ENCODE results near the gene RANGRF.
A peak's percentile ranks its signal among the peaks of the same experiment; 100 is the strongest.

RANGRF gene, protein sequence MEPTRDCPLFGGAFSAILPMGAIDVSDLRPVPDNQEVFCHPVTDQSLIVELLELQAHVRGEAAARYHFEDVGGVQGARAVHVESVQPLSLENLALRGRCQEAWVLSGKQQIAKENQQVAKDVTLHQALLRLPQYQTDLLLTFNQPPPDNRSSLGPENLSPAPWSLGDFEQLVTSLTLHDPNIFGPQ

DNA sequence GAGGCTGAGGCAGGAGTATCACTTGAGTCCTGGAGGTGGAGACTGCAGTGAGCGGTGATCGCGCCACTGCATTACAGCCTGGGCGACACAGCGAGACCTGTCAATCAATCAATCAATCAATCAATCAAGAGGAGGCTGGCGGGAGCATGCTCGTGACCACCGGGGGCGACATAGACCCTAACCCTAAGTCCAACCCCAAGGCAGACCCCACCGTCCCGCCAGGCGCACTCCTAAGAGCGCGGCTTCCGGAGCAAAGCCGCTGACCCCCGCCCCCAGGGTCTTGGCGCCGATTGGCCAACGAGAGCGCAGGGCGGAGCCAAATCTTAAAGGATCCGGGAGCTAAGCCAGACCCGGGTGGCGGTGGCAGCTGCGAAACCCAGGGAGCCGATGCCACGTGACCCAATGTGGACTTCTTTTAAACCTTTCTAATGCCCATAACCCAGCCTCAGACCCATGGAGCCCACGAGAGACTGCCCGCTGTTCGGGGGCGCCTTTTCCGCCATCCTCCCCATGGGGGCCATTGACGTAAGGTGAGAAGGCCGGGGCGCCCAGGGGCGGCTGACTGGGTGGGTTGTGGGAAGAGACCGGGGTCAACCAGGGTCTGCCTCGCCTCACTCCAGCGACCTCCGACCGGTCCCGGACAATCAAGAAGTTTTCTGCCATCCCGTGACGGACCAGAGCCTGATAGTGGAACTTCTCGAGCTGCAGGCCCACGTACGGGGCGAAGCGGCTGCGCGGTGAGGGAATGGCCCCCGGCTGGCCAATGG, at the start of gene RANGRF:
RANGRF (plus strand) TSS at position 335 of the 767 bp plus-strand sequence; CDS start at position 454, 119 bp downstream.
- ATAC-seq (ENCODE audit: insufficient read depth, low read depth): peak; percentile 94
- H4K20me1 ChIP-seq (ENCODE audit: insufficient read depth, low read length): no peaks in the 10 kb centered on the region
- H3K36me3 ChIP-seq (ENCODE audit: insufficient read depth, low read length): peaks cover 13% of the 10 kb centered on the region
- H3K27me3 ChIP-seq (ENCODE audit: insufficient read depth, low read length, poor library complexity): no peaks in the 10 kb centered on the region
- TF ChIP-seq, protein P1, sequence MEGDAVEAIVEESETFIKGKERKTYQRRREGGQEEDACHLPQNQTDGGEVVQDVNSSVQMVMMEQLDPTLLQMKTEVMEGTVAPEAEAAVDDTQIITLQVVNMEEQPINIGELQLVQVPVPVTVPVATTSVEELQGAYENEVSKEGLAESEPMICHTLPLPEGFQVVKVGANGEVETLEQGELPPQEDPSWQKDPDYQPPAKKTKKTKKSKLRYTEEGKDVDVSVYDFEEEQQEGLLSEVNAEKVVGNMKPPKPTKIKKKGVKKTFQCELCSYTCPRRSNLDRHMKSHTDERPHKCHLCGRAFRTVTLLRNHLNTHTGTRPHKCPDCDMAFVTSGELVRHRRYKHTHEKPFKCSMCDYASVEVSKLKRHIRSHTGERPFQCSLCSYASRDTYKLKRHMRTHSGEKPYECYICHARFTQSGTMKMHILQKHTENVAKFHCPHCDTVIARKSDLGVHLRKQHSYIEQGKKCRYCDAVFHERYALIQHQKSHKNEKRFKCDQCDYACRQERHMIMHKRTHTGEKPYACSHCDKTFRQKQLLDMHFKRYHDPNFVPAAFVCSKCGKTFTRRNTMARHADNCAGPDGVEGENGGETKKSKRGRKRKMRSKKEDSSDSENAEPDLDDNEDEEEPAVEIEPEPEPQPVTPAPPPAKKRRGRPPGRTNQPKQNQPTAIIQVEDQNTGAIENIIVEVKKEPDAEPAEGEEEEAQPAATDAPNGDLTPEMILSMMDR (IDR thresholded peaks at IDR 0.05; ENCODE audit: borderline replicate concordance, extremely low read depth, low read length, poor library complexity, severe bottlenecking): no peak
- no peak for TF ChIP-seq EZH2 (IDR thresholded peaks at IDR 0.05; ENCODE audit: borderline replicate concordance, low read depth, low read length, severe bottlenecking)
- peak within 1 kb of the TSS; percentile 81 to 87 for H3K4me3 ChIP-seq (ENCODE audit: low read depth in 1 of 2, low read length in 2 of 2)
- H3K27ac ChIP-seq (ENCODE audit: low read length): peak within 1 kb of the TSS; percentile 92
- H3K9me3 ChIP-seq (ENCODE audit: insufficient read depth, low read length, severe bottlenecking): no peaks in the 10 kb centered on the region
- H2AFZ ChIP-seq (ENCODE audit: low read depth, low read length): peak within 1 kb of the TSS; percentile 97
- H3K79me2 ChIP-seq (ENCODE audit: insufficient read depth, low read length): peaks cover 29% of the 10 kb centered on the region
- peak within 1 kb of the TSS; percentile 82 for H3K9ac ChIP-seq (ENCODE audit: low read depth, low read length)
- peak within 1 kb of the TSS; percentile 94 for H3K4me2 ChIP-seq (ENCODE audit: insufficient read depth, low read length)
- DNase-seq: peak; percentile 92
- H3K4me1 ChIP-seq (ENCODE audit: insufficient read depth, low read length): peaks cover 52% of the 10 kb centered on the region

DNA sequence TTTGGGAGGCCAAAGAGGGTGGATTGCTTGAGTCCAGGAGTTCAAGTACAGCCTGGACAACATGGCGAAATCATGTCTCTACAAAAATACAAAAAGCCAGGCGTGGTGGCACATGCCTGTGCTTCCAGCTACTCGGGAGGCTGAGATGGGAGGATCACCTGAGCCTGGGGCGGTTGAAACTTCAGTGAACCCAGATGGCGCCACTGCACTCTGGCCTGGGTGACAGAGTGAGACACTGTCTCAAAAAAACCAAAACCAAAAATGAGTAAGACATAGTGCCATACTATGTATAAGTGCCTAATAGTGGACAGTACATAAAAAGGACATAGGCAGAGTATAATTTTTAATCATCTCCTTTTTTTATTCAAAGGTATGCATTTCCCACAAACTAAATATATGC, 44.6 kb upstream of the RANGRF start:
- no peak for ATAC-seq (ENCODE audit: insufficient read depth, low read depth)
- Histone ChIP-seq H3K27ac (ENCODE audit: low read length) (peak overlapping the region; percentile 18; the same call in 1 of the 2 replicates), H3K9me3 (ENCODE audit: insufficient read depth, low read length, severe bottlenecking) (no peaks in the 10 kb centered on the region), H3K27me3 (ENCODE audit: insufficient read depth, low read length, poor library complexity) (no peaks in the 10 kb centered on the region), H3K36me3 (ENCODE audit: insufficient read depth, low read length) (peaks cover 54% of the 10 kb centered on the region), H4K20me1 (ENCODE audit: insufficient read depth, low read length) (peaks cover 6% of the 10 kb centered on the region; the same call in 1 of the 2 replicates), H3K4me2 (ENCODE audit: insufficient read depth, low read length) (0 out of 2 replicates have a peak overlapping the region, but pooled peaks have one; percentile 12), H3K4me1 (ENCODE audit: insufficient read depth, low read length) (peaks cover 33% of the 10 kb centered on the region), H3K9ac (ENCODE audit: low read depth, low read length) (no peak overlapping the region), H3K79me2 (ENCODE audit: insufficient read depth, low read length) (peaks cover 75% of the 10 kb centered on the region), H2AFZ (ENCODE audit: low read depth, low read length) (no peak overlapping the region), H3K4me3 (ENCODE audit: low read depth in 1 of 2, low read length in 2 of 2) (no peak overlapping the region)
- peak; percentile 20 for DNase-seq
- no peak for TF ChIP-seq EZH2 (IDR thresholded peaks at IDR 0.05; ENCODE audit: borderline replicate concordance, low read depth, low read length, severe bottlenecking)
- TF ChIP-seq, protein P1 (IDR thresholded peaks at IDR 0.05; ENCODE audit: borderline replicate concordance, extremely low read depth, low read length, poor library complexity, severe bottlenecking): peak; percentile 35

DNA sequence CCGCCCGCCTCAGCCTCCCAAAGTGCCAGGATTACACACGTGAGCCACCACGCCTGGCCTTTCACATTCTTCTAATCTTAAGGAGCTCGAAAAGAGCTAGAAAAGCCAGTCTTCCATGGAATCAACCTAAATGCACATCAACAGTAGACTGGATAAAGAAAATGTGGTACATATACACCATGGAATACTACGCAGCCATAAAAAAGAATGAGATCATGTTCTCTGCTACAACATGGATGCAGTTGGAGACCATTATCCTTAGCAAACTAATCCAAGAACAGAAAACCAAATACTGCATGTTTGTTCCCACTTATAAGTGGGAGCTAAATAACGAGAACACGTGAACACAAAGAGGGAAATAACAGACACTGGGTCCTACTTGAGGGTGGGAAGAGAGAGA, 43.7 kb upstream of the RANGRF start:
- H3K27me3 ChIP-seq (ENCODE audit: insufficient read depth, low read length, poor library complexity): no peaks in the 10 kb centered on the region

More for the DNA sequence above, 43.7 kb upstream of the RANGRF start:
- peaks cover 45% of the 10 kb centered on the region for H3K36me3 ChIP-seq (ENCODE audit: insufficient read depth, low read length)
- no peaks in the 10 kb centered on the region for H3K9me3 ChIP-seq (ENCODE audit: insufficient read depth, low read length, severe bottlenecking)
- DNase-seq (no peak), ATAC-seq (ENCODE audit: insufficient read depth, low read depth) (no peak)
- H4K20me1 ChIP-seq (ENCODE audit: insufficient read depth, low read length): peaks cover 6% of the 10 kb centered on the region; the same call in 1 of the 2 replicates
- peaks cover 75% of the 10 kb centered on the region for H3K79me2 ChIP-seq (ENCODE audit: insufficient read depth, low read length)
- peaks cover 36% of the 10 kb centered on the region for H3K4me1 ChIP-seq (ENCODE audit: insufficient read depth, low read length)
- no peak overlapping the region for H3K4me2 ChIP-seq (ENCODE audit: insufficient read depth, low read length)
- H3K9ac ChIP-seq (ENCODE audit: low read depth, low read length): no peak overlapping the region
- no peak for TF ChIP-seq EZH2 (IDR thresholded peaks at IDR 0.05; ENCODE audit: borderline replicate concordance, low read depth, low read length, severe bottlenecking)
- H2AFZ ChIP-seq (ENCODE audit: low read depth, low read length): no peak overlapping the region
- no peak overlapping the region for H3K4me3 ChIP-seq (ENCODE audit: low read depth in 1 of 2, low read length in 2 of 2)
- H3K27ac ChIP-seq (ENCODE audit: low read length): no peak overlapping the region
